Neural progenitor cell (in vitro differentiated cells): ENCODE data around the gene CDK8. TPM values are rescaled to one million over a fixed set of nuclear protein-coding genes. Genes with fewer than 3 reads are reported as not detected.

ENCODE experiments used
- DNase-seq: peaks from one replicate; pipeline ENCODE4 v3.0.0-alpha.2; 2016; ENCODE audit warnings: low spot score
- H2AFZ ChIP-seq: fragments of 200-600 bp; sonication (generic); replicated peaks from 2 replicates; pipeline ENCODE4 v1.6.1; 2016; ENCODE audit warnings: antibody characterized with exemption
- H3F3A ChIP-seq: fragments of 200-600 bp; sonication (generic); 2 replicates; pipeline ENCODE4 v1.6.1; 2016; ENCODE audit warnings: antibody characterized with exemption, low read depth
- H3K27ac ChIP-seq: fragments of 200-600 bp; sonication (generic); 2 replicates; pipeline ENCODE4 v1.5.1; 2016; ENCODE audit warnings: mild to moderate bottlenecking
- H3K27me3 ChIP-seq: fragments of 200-600 bp; sonication (generic); 2 replicates; pipeline ENCODE4 v1.6.1; 2016; ENCODE audit warnings: mild to moderate bottlenecking, moderate library complexity
- H3K36me3 ChIP-seq: fragments of 200-600 bp; sonication (generic); 2 replicates; pipeline ENCODE4 v1.5.1; 2016
- H3K4me1 ChIP-seq: fragments of 200-600 bp; sonication (generic); 2 replicates; pipeline ENCODE4 v1.6.1; 2016; ENCODE audit warnings: mixed run types
- H3K4me2 ChIP-seq: fragments of 200-600 bp; sonication (generic); 2 replicates; pipeline ENCODE4 v1.6.1; 2016
- H3K4me3 ChIP-seq: fragments of 200-600 bp; sonication (generic); 2 replicates; pipeline ENCODE4 v1.5.1; 2016
- H3K79me2 ChIP-seq: fragments of 200-600 bp; sonication (generic); 2 replicates; pipeline ENCODE4 v1.6.1; 2016; ENCODE audit warnings: low read depth
- H3K9ac ChIP-seq: fragments of 200-600 bp; sonication (generic); 2 replicates; pipeline ENCODE4 v1.6.1; 2016
- H3K9me3 ChIP-seq: fragments of 200-600 bp; sonication (generic); 2 replicates; pipeline ENCODE4 v1.5.1; 2016; ENCODE audit warnings: low read depth
- H4K20me1 ChIP-seq: fragments of 200-600 bp; sonication (generic); 2 replicates; pipeline ENCODE4 v1.6.1; 2016; ENCODE audit warnings: low read depth
- H3K27ac Mint-ChIP-seq: 3 replicates; pipeline ENCODE4 v1.8.0; 2021; ENCODE audit warnings: mixed read lengths
- H3K27me3 Mint-ChIP-seq: 2 replicates; pipeline ENCODE4 v1.8.0; 2022; ENCODE audit warnings: low read depth, mild to moderate bottlenecking, inconsistent platforms, moderate library complexity, mixed read lengths; ENCODE audit not compliant: insufficient read depth
- H3K36me3 Mint-ChIP-seq: 3 replicates; pipeline ENCODE4 v1.8.0; 2021; ENCODE audit warnings: mixed read lengths
- H3K4me1 Mint-ChIP-seq: 3 replicates; pipeline ENCODE4 v1.8.0; 2021; ENCODE audit warnings: mixed read lengths
- H3K4me3 Mint-ChIP-seq: 3 replicates; pipeline ENCODE4 v1.8.0; 2021; ENCODE audit warnings: mild to moderate bottlenecking, moderate library complexity, mixed read lengths
- H3K9me3 Mint-ChIP-seq: 3 replicates; pipeline ENCODE4 v1.8.0; 2020; ENCODE audit warnings: mixed read lengths
- CTCF ChIP-seq: fragments of 200-600 bp; sonication (generic); IDR thresholded peaks from 2 replicates; pipeline ENCODE4 v1.5.1; 2017; ENCODE audit warnings: antibody characterized with exemption, mild to moderate bottlenecking
- EZH2 ChIP-seq: fragments of 200-600 bp; sonication (generic); IDR thresholded peaks from 2 replicates; pipeline ENCODE4 v1.6.1; 2017; ENCODE audit warnings: antibody characterized with exemption, mild to moderate bottlenecking, moderate library complexity
- EZH2phosphoT487 ChIP-seq: fragments of 200-600 bp; sonication (generic); IDR thresholded peaks from 2 replicates; pipeline ENCODE4 v1.6.1; 2017; ENCODE audit warnings: antibody characterized with exemption
- total RNA-seq: library from RNA; depleted of rRNA; stranded (reverse); fragments of >200 nt; gene quantifications from 2 replicates; pipeline ENCODE4 v1.2.3, GENCODE V29; 2015; ENCODE audit warnings: low replicate concordance

Gene CDK8
- total RNA-seq, 1 donor from 2014 or later, result 69.3 TPM

DNA sequence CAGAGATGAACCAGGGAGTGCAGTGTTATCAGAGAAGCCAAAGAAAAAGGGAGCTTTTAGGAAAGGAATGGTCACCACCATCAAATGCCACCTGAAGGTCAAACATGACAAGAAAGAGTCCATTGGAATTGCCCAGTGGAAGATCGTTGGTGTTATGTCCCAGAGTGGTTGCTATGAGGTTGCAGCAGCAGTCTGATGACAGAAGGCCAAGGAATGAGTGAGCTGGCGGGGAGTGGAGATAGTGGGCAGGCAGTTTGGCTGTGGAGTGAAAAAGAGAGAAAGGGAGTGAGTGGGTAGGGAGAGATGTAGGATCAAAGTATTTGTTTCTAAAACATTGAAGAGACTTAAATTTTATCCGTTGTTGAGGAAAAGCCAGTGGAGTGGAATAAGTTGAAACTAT lies 186.2 kb downstream of the CDK8 start:
- peaks cover 24% of the 10 kb centered on the region for H3K9me3 Mint-ChIP-seq
- H4K20me1 ChIP-seq, result no peaks in the 10 kb centered on the region
- no peaks in the 10 kb centered on the region for H3K4me1 Mint-ChIP-seq
- no peak overlapping the region for H3K4me3 ChIP-seq
- no peaks in the 10 kb centered on the region for H3K27me3 ChIP-seq
- no peaks in the 10 kb centered on the region for H3K27me3 Mint-ChIP-seq
- H3K36me3 Mint-ChIP-seq, result no peaks in the 10 kb centered on the region
- no peak overlapping the region for H3K27ac Mint-ChIP-seq
- no peaks in the 10 kb centered on the region for H3K4me1 ChIP-seq
- H3K36me3 ChIP-seq, result no peaks in the 10 kb centered on the region
- H3F3A ChIP-seq, result no peaks in the 10 kb centered on the region
- no peak overlapping the region for H2AFZ ChIP-seq
- TF ChIP-seq EZH2phosphoT487, result no peak
- no peak for TF ChIP-seq CTCF
- no peak for TF ChIP-seq EZH2
- no peaks in the 10 kb centered on the region for H3K79me2 ChIP-seq
- H3K4me2 ChIP-seq, result no peak overlapping the region
- DNase-seq, result no peak
- no peak overlapping the region for H3K4me3 Mint-ChIP-seq
- H3K9ac ChIP-seq, result no peak overlapping the region
- no peak overlapping the region for H3K27ac ChIP-seq
- peaks cover 28% of the 10 kb centered on the region for H3K9me3 ChIP-seq

DNA sequence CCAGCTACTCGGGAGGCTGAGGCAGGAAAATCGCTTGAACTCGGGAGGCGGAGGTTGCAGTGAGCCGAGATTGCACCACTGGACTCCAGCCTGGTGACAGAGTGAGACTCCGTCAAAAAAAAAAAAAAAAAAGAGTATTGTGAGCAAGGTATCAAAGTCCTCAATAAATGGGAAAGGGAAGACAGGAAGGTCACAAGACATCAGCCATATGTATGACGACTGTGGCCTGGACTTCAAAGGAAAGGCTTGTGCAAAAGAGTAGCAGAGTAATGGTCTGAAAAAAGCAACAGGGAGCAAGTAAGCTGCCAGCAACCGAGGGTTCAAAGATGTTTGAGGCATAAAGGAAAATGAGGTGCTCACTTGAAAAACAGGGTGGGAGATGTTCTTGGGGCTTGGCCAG lies 187.5 kb downstream of the CDK8 start:
- Mint-ChIP-seq H3K4me3 (no peak overlapping the region), H3K36me3 (no peaks in the 10 kb centered on the region), H3K4me1 (no peaks in the 10 kb centered on the region), H3K27me3 (no peaks in the 10 kb centered on the region), H3K9me3 (peaks cover 18% of the 10 kb centered on the region), H3K27ac (no peak overlapping the region)
- H3K9ac ChIP-seq, result no peak overlapping the region
- H3K9me3 ChIP-seq, result peaks cover 22% of the 10 kb centered on the region
- H3K79me2 ChIP-seq, result no peaks in the 10 kb centered on the region
- H3K27me3 ChIP-seq, result no peaks in the 10 kb centered on the region
- H3K4me3 ChIP-seq, result no peak overlapping the region
- H2AFZ ChIP-seq, result no peak overlapping the region
- no peaks in the 10 kb centered on the region for H4K20me1 ChIP-seq
- H3K4me2 ChIP-seq, result no peak overlapping the region
- DNase-seq, result no peak
- H3F3A ChIP-seq, result no peaks in the 10 kb centered on the region
- no peaks in the 10 kb centered on the region for H3K4me1 ChIP-seq
- TF ChIP-seq EZH2, result no peak
- no peak for TF ChIP-seq EZH2phosphoT487
- TF ChIP-seq CTCF, result no peak
- H3K27ac ChIP-seq, result no peak overlapping the region
- no peaks in the 10 kb centered on the region for H3K36me3 ChIP-seq

DNA sequence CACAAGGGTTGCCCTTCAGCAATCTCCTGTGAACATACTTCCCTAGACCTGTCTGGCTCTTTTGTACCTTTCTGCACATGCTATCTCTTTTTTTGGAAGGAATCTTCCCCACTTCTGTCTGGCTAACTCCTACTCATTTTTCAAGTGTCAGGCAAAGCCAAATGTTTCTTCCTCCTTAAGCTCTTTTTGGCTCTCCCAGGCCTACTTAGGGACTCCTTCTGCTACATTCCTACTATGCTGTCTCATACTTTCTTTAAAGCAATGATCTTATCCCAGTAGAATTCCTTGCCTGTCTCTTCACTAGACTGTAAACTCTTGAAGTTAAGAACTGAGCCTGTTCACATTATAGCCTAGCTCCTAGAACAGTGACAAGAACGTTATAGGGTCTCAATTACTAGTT lies 188.6 kb downstream of the CDK8 start:
- no peak overlapping the region for H3K4me3 ChIP-seq
- TF ChIP-seq CTCF, result no peak
- Mint-ChIP-seq H3K4me3 (no peak overlapping the region), H3K27me3 (peaks cover under 1% of the 10 kb centered on the region), H3K36me3 (no peaks in the 10 kb centered on the region), H3K9me3 (peaks cover 9% of the 10 kb centered on the region), H3K27ac (no peak overlapping the region), H3K4me1 (no peaks in the 10 kb centered on the region)
- H3K9me3 ChIP-seq, result peaks cover 11% of the 10 kb centered on the region
- no peaks in the 10 kb centered on the region for H3K4me1 ChIP-seq
- H4K20me1 ChIP-seq, result no peaks in the 10 kb centered on the region
- DNase-seq, result no peak
- H3K79me2 ChIP-seq, result no peaks in the 10 kb centered on the region
- no peak overlapping the region for H3K9ac ChIP-seq
- H3K36me3 ChIP-seq, result no peaks in the 10 kb centered on the region
- no peak overlapping the region for H3K4me2 ChIP-seq
- H3K27ac ChIP-seq, result no peak overlapping the region
- no peaks in the 10 kb centered on the region for H3F3A ChIP-seq
- H2AFZ ChIP-seq, result no peak overlapping the region
- H3K27me3 ChIP-seq, result no peaks in the 10 kb centered on the region

DNA sequence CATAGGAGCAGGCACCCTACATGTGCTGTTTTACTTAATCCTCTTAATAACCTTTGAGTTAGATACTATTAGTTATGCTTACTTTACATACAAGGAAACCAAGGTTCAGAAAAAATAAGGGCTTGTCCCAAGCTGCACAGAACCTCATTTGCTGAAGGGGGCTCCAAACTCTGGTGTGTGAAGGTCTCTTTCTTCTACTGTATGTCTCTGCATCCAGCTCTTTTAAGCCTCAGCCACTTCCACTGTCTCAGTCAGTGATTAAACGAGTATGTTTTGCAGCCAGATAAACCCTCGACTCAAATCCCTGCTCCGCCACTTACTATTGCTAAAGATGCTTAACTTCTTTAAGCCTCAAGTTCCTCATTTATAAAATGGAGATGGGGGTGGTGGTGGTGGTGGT lies 191.2 kb downstream of the CDK8 start:
- Histone ChIP-seq H3K4me1 (no peaks in the 10 kb centered on the region), H3K36me3 (no peaks in the 10 kb centered on the region), H3K9me3 (no peaks in the 10 kb centered on the region), H3K9ac (no peak overlapping the region), H3F3A (no peaks in the 10 kb centered on the region), H2AFZ (no peak overlapping the region), H3K27me3 (no peaks in the 10 kb centered on the region), H3K4me3 (no peak overlapping the region), H3K4me2 (no peak overlapping the region), H3K27ac (no peak overlapping the region), H3K79me2 (no peaks in the 10 kb centered on the region), H4K20me1 (no peaks in the 10 kb centered on the region)
- Mint-ChIP-seq H3K4me3 (no peak overlapping the region), H3K27ac (no peak overlapping the region), H3K27me3 (peaks cover 2% of the 10 kb centered on the region), H3K4me1 (no peaks in the 10 kb centered on the region), H3K36me3 (no peaks in the 10 kb centered on the region), H3K9me3 (no peaks in the 10 kb centered on the region)
- DNase-seq, result no peak
- TF ChIP-seq CTCF, result peak; percentile 37
- no peak for TF ChIP-seq EZH2phosphoT487
